HepG2 (cell line): ENCODE measurements around the gene FXR2. TPM values are rescaled to one million over a fixed set of nuclear protein-coding genes. Genes with fewer than 3 reads are reported as not detected.
A peak's percentile ranks its signal among the peaks of the same experiment; 100 is the strongest.

Experiments
- CREM ChIP-seq, 2 experiments: sonication (generic) in 1 of 2; formaldehyde crosslinking in 1 of 2; IDR thresholded peaks; 2 replicates each; pipeline versions ENCODE4 v1.4.0 to v1.6.1; 2016 to 2020; ENCODE audit warnings: antibody characterized with exemption in 1 of 2, mild to moderate bottlenecking in 1 of 2, missing genetic modification reagents in 1 of 2
- HNF4G ChIP-seq, 2 experiments: sonication (generic) in 1 of 2; formaldehyde crosslinking in 1 of 2; IDR thresholded peaks; 2 replicates each; pipeline versions ENCODE4 v1.4.0 to v1.6.1; 2011 to 2020; ENCODE audit warnings: borderline replicate concordance in 2 of 2, low read depth in 2 of 2, mild to moderate bottlenecking in 2 of 2, low read length in 1 of 2, missing genetic modification reagents in 1 of 2, moderate library complexity in 1 of 2
- HNRNPH1 ChIP-seq: fragments of 200-400 bp; formaldehyde crosslinking; optimal IDR thresholded peaks from 2 replicates; pipeline ENCODE3; 2017; ENCODE audit warnings: mild to moderate bottlenecking, low read depth, low read length
- IRF2 ChIP-seq: IDR thresholded peaks from 2 replicates; pipeline ENCODE4 v1.6.1; 2018; ENCODE audit warnings: missing genetic modification reagents, missing compliant biosample characterization
- KDM1A ChIP-seq: IDR thresholded peaks from 2 replicates; pipeline ENCODE4 v1.6.1; 2016; ENCODE audit warnings: missing compliant biosample characterization
- MATR3 ChIP-seq: sonication (generic); formaldehyde crosslinking; IDR thresholded peaks from 2 replicates; pipeline ENCODE4 v1.4.0; 2020; ENCODE audit warnings: missing genetic modification reagents
- NCOR1 ChIP-seq: fragments of 200-600 bp; sonication (generic); IDR thresholded peaks from 2 replicates; pipeline ENCODE4 v1.7.0; 2017; ENCODE audit warnings: antibody characterized with exemption, low read length, borderline replicate concordance
- NR2C2 ChIP-seq: sonication (generic); formaldehyde crosslinking; IDR thresholded peaks from 2 replicates; pipeline ENCODE4 v1.4.0; 2020; ENCODE audit warnings: missing genetic modification reagents, mild to moderate bottlenecking, moderate library complexity, borderline replicate concordance
- POGZ ChIP-seq: sonication (generic); formaldehyde crosslinking; IDR thresholded peaks from 2 replicates; pipeline ENCODE4 v1.4.0; 2020; ENCODE audit warnings: mild to moderate bottlenecking, missing genetic modification reagents
- RBFOX2 ChIP-seq: fragments of 200-400 bp; formaldehyde crosslinking; IDR thresholded peaks from 2 replicates; pipeline ENCODE4 v1.6.1; 2017; ENCODE audit warnings: low read depth, mild to moderate bottlenecking, low read length
- SRSF9 ChIP-seq: fragments of 200-400 bp; formaldehyde crosslinking; IDR thresholded peaks from 2 replicates; pipeline ENCODE4 v1.6.1; 2018; ENCODE audit warnings: borderline replicate concordance, mild to moderate bottlenecking, low read depth, low read length; ENCODE audit not compliant: insufficient read depth, poor library complexity, severe bottlenecking
- STAT6 ChIP-seq: sonication (generic); formaldehyde crosslinking; IDR thresholded peaks from 2 replicates; pipeline ENCODE4 v1.4.0; 2020; ENCODE audit warnings: missing genetic modification reagents, mild to moderate bottlenecking, borderline replicate concordance
- TBP ChIP-seq: sonication (generic); formaldehyde crosslinking; IDR thresholded peaks from 2 replicates; pipeline ENCODE4 v1.5.0; 2020; ENCODE audit warnings: missing genetic modification reagents
- ZBTB10 ChIP-seq: sonication (generic); formaldehyde crosslinking; IDR thresholded peaks from 2 replicates; pipeline ENCODE4 v1.4.0; 2020; ENCODE audit warnings: missing genetic modification reagents, borderline replicate concordance
- ZGPAT ChIP-seq: IDR thresholded peaks from 2 replicates; pipeline ENCODE4 v1.6.1; 2016; ENCODE audit warnings: mild to moderate bottlenecking
- ZNF253 ChIP-seq: sonication (generic); formaldehyde crosslinking; IDR thresholded peaks from 2 replicates; pipeline ENCODE4 v1.8.0; 2022; ENCODE audit warnings: mild to moderate bottlenecking, missing genetic modification reagents, borderline replicate concordance
- ZNF432 ChIP-seq: sonication (generic); formaldehyde crosslinking; IDR thresholded peaks from 2 replicates; pipeline ENCODE4 v1.5.0; 2020; ENCODE audit warnings: missing genetic modification reagents, mild to moderate bottlenecking, borderline replicate concordance
- ZNF547 ChIP-seq: sonication (generic); formaldehyde crosslinking; IDR thresholded peaks from 2 replicates; pipeline ENCODE4 v1.5.1; 2020; ENCODE audit warnings: mild to moderate bottlenecking, missing genetic modification reagents
- ZNF83 ChIP-seq: sonication (generic); formaldehyde crosslinking; IDR thresholded peaks from 2 replicates; pipeline ENCODE4 v1.4.0; 2020; ENCODE audit warnings: missing genetic modification reagents, mild to moderate bottlenecking, borderline replicate concordance
- ZSCAN5A ChIP-seq: sonication (generic); formaldehyde crosslinking; IDR thresholded peaks from 2 replicates; pipeline ENCODE4 v1.8.0; 2022; ENCODE audit warnings: mild to moderate bottlenecking, missing genetic modification reagents, borderline replicate concordance
- polyA plus RNA-seq, 8 experiments: library from polyadenylated mRNA; depleted of rRNA in 3 of 8; stranded (reverse) in 7 of 8; unstranded in 1 of 8; fragments of >200 nt; fragmentation: Illumina TruSeq in 4 of 8; extraction: Trizol in 4 of 8; gene quantifications; 2 replicates each; pipeline versions ENCODE4 v1.2.1 to v1.2.3, GENCODE V29; 2011 to 2016; ENCODE audit warnings: low read depth in 4 of 8, missing spikeins in 1 of 8, mixed read lengths in 1 of 8; ENCODE audit not compliant: insufficient read depth in 1 of 8
- total RNA-seq, 5 experiments: library from RNA; depleted of rRNA; stranded (reverse); fragments of >200 nt; fragmentation: Illumina TruSeq; extraction: Trizol; gene quantifications; 2 replicates each; pipeline ENCODE4 v1.2.3, GENCODE V29; 2016; ENCODE audit warnings: low read depth in 1 of 5

The FXR2 gene
- total and polyA plus RNA-seq, 2 of the 13 experiments (the other 11 are each of a cell fraction or from before 2014, with no cell fraction given): 20.9 to 24.4 TPM

GRCh38 chr17:7561589-7562207, 53.0 kb downstream of the FXR2 start, which contains the start of gene SENP3 (continued):
- TF ChIP-seq STAT6 (no peak), MATR3 (CRISPR knock-in tag) (no peak), SRSF9 (no peak), HNRNPH1 (no peak), HNF4G (IDR thresholded peaks at IDR 0.05; ENCODE audit: borderline replicate concordance, low read depth, low read length) (no peak), HNF4G (CRISPR knock-in tag; IDR thresholded peaks at IDR 0.05; ENCODE audit: borderline replicate concordance, low read depth) (peak; percentile 62; the same call in 1 of the 2 replicates), IRF2 (CRISPR knock-in tag) (no peak; the same call in none of the 2 replicates), NR2C2 (CRISPR knock-in tag) (peak; percentile 45; the same call in 1 of the 2 replicates), POGZ (CRISPR knock-in tag) (no peak; the same call in 1 of the 2 replicates), NCOR1 (no peak), ZNF547 (CRISPR knock-in tag) (0 out of 2 replicates have a peak, but pooled peaks have one; percentile 24), ZNF83 (CRISPR knock-in tag) (no peak), ZBTB10 (CRISPR knock-in tag) (no peak), CREM (IDR thresholded peaks at IDR 0.05) (peak; percentile 70), CREM (CRISPR knock-in tag; IDR thresholded peaks at IDR 0.05) (peak; percentile 72; the same call in 1 of the 2 replicates), KDM1A (CRISPR knock-in tag) (no peak), RBFOX2 (peak; percentile 84), TBP (CRISPR knock-in tag) (no peak), ZNF432 (no peak), ZNF253 (CRISPR knock-in tag) (no peak), ZSCAN5A (CRISPR knock-in tag) (no peak), ZGPAT (CRISPR knock-in tag) (0 out of 2 replicates have a peak, but pooled peaks have one; percentile 62)
